ENCODE measurements around the gene CYP2S1.

GRCh38 chr19:41161903-41162302 lies 31.1 kb upstream of the CYP2S1 start:
- TF ChIP-seq EP300 (IDR thresholded peaks at IDR 0.05; ENCODE audit: low read length) (no peak), THAP7 (CRISPR knock-in tag; IDR thresholded peaks at IDR 0.05) (no peak)
